Measurements from ENCODE around the gene FLNB. TPM values are rescaled to one million over a fixed set of nuclear protein-coding genes. Genes with fewer than 3 reads are reported as not detected.
A peak's percentile ranks its signal among the peaks of the same experiment; 100 is the strongest.

Gene FLNB
- total and polyA plus RNA-seq, 2 of the 13 experiments (the other 11 are each of a cell fraction or from before 2014, with no cell fraction given) = 106 to 130 TPM

DNA sequence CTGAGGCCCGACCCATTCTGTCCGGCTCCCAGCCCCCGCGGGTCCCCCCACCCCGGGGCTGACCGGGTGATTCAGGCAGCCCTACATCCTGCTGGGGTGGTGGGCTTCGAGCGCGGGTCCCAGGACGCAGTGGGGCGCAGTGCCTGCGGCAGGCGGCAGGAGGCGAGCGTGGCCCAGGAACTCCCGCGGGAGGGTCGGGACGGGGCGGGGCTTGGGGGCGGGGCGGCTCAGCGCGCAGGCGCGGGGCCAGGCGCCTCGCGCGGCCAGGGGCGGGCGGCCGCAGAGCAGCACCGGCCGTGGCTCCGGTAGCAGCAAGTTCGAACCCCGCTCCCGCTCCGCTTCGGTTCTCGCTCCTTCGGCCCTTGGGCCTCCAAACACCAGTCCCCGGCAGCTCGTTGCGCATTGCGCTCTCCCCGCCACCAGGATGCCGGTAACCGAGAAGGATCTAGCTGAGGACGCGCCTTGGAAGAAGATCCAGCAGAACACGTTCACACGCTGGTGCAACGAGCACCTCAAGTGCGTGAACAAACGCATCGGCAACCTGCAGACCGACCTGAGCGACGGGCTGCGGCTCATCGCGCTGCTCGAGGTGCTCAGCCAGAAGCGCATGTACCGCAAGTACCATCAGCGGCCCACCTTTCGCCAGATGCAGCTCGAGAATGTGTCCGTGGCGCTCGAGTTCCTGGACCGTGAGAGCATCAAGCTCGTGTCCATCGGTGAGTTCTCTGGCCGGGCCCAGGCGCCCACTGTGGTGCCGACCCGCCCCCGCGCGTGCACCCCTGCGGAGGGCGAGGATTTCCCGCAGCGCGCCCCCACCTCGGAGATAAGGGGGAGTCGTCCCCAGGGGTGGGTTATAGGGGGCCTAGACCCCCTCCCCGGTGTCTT lies at the start of gene FLNB (continued):
- TF ChIP-seq, protein P1, sequence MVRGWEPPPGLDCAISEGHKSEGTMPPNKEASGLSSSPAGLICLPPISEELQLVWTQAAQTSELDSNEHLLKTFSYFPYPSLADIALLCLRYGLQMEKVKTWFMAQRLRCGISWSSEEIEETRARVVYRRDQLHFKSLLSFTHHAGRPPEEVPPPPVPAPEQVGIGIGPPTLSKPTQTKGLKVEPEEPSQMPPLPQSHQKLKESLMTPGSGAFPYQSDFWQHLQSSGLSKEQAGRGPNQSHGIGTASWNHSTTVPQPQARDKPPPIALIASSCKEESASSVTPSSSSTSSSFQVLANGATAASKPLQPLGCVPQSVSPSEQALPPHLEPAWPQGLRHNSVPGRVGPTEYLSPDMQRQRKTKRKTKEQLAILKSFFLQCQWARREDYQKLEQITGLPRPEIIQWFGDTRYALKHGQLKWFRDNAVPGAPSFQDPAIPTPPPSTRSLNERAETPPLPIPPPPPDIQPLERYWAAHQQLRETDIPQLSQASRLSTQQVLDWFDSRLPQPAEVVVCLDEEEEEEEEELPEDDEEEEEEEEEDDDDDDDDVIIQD (CRISPR knock-in tag; IDR thresholded peaks at IDR 0.05; ENCODE audit: low read depth) = no peak
- TF ChIP-seq KLF9 (CRISPR knock-in tag; IDR thresholded peaks at IDR 0.05; ENCODE audit: low read depth) (no peak), KDM1A (CRISPR knock-in tag; IDR thresholded peaks at IDR 0.05) (no peak), SP140L (CRISPR knock-in tag; IDR thresholded peaks at IDR 0.05; ENCODE audit: borderline replicate concordance) (no peak; the same call in 1 of the 2 replicates), RCOR2 (CRISPR knock-in tag; IDR thresholded peaks at IDR 0.05) (no peak), NFIB (CRISPR knock-in tag; IDR thresholded peaks at IDR 0.05; ENCODE audit: borderline replicate concordance) (no peak), DMAP1 (CRISPR knock-in tag; IDR thresholded peaks at IDR 0.05) (peak; percentile 66; the same call in 1 of the 2 replicates), ISL2 (CRISPR knock-in tag; IDR thresholded peaks at IDR 0.05) (peak; percentile 54; the same call in 1 of the 2 replicates), BRCA1 (CRISPR knock-in tag; IDR thresholded peaks at IDR 0.05) (peak; percentile 48; the same call in 1 of the 2 replicates), ZNF619 (CRISPR knock-in tag; IDR thresholded peaks at IDR 0.05) (peak; percentile 89; the same call in 1 of the 2 replicates)
- TF ChIP-seq, protein P2, sequence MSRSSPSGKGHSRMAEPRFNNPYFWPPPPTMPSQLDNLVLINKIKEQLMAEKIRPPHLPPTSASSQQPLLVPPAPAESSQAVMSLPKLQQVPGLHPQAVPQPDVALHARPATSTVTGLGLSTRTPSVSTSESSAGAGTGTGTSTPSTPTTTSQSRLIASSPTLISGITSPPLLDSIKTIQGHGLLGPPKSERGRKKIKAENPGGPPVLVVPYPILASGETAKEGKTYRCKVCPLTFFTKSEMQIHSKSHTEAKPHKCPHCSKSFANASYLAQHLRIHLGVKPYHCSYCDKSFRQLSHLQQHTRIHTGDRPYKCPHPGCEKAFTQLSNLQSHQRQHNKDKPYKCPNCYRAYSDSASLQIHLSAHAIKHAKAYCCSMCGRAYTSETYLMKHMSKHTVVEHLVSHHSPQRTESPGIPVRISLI (CRISPR knock-in tag; IDR thresholded peaks at IDR 0.05; ENCODE audit: borderline replicate concordance) = 0 out of 2 replicates have a peak, but pooled peaks have one; percentile 47
- TF ChIP-seq, protein P3, sequence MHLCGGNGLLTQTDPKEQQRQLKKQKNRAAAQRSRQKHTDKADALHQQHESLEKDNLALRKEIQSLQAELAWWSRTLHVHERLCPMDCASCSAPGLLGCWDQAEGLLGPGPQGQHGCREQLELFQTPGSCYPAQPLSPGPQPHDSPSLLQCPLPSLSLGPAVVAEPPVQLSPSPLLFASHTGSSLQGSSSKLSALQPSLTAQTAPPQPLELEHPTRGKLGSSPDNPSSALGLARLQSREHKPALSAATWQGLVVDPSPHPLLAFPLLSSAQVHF (CRISPR knock-in tag; IDR thresholded peaks at IDR 0.05) = no peak
- TF ChIP-seq, protein P4, sequence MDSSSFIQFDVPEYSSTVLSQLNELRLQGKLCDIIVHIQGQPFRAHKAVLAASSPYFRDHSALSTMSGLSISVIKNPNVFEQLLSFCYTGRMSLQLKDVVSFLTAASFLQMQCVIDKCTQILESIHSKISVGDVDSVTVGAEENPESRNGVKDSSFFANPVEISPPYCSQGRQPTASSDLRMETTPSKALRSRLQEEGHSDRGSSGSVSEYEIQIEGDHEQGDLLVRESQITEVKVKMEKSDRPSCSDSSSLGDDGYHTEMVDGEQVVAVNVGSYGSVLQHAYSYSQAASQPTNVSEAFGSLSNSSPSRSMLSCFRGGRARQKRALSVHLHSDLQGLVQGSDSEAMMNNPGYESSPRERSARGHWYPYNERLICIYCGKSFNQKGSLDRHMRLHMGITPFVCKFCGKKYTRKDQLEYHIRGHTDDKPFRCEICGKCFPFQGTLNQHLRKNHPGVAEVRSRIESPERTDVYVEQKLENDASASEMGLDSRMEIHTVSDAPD (CRISPR knock-in tag; IDR thresholded peaks at IDR 0.05) = no peak
- TF ChIP-seq, protein P5, sequence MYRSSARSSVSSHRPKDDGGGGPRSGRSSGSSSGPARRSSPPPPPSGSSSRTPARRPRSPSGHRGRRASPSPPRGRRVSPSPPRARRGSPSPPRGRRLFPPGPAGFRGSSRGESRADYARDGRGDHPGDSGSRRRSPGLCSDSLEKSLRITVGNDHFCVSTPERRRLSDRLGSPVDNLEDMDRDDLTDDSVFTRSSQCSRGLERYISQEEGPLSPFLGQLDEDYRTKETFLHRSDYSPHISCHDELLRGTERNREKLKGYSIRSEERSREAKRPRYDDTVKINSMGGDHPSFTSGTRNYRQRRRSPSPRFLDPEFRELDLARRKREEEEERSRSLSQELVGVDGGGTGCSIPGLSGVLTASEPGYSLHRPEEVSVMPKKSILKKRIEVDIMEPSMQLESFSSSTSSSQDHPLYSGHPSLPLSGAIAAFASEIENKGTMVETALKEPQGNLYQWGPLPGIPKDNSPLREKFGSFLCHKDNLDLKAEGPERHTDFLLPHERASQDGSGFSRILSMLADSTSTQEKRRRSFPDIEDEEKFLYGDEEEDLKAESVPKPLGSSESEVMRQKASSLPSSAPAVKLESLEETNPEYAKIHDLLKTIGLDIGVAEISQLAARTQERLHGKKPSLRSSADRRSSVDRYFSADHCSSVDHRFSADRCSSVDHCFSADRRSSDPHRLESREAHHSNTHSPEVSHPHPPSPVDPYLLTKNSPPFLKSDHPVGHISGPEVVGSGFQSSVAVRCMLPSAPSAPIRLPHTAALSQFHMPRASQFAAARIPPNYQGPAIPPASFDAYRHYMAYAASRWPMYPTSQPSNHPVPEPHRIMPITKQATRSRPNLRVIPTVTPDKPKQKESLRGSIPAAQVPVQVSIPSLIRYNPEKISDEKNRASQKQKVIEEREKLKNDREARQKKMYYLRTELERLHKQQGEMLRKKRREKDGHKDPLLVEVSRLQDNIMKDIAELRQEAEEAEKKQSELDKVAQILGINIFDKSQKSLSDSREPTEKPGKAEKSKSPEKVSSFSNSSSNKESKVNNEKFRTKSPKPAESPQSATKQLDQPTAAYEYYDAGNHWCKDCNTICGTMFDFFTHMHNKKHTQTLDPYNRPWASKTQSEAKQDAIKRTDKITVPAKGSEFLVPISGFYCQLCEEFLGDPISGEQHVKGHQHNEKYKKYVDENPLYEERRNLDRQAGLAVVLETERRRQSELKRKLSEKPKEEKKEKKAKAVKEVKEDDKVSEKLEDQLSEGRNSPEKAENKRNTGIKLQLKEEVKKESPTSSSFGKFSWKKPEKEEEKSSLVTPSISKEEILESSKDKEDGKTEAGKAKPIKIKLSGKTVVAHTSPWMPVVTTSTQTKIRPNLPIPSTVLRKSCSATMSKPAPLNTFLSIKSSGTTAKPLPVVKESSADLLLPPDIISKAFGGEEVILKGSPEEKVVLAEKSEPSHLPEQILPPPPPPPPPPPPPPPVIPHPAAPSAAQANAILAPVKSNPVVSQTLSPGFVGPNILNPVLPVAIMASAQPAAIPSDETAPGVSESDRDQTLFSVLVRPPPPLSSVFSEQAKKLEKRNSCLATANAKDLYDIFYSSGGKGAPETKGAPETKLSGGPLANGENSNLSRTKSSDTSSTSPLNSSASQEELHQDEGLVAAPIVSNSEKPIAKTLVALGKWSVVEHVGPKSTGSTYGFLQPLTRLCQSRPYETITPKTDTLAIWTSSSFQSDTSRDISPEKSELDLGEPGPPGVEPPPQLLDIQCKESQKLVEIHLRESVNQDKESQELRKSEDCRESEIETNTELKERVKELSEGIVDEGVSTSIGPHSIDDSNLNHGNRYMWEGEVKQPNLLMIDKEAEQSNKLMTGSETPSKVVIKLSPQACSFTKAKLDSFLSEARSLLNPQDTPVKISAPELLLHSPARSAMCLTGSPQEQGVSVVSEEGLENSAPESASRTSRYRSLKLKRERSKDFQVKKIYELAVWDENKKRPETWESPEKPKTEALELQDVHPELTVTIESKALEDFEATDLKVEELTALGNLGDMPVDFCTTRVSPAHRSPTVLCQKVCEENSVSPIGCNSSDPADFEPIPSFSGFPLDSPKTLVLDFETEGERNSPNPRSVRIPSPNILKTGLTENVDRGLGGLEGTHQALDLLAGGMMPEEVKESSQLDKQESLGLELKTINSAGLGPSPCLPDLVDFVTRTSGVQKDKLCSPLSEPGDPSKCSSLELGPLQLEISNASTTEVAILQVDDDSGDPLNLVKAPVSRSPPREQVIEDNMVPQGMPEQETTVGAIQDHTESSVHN (CRISPR knock-in tag; IDR thresholded peaks at IDR 0.05) = no peak; the same call in 1 of the 2 replicates
